ENCODE data around the gene EPHA4. TPM values are rescaled to one million over a fixed set of nuclear protein-coding genes. Genes with fewer than 3 reads are reported as not detected.
A peak's percentile ranks its signal among the peaks of the same experiment; 100 is the strongest.

EPHA4 gene
- total and polyA plus RNA-seq, 2 donors (not counting 1 experiment from before 2014, with no cell fraction given) = 10.7 to 54.9 TPM

DNA sequence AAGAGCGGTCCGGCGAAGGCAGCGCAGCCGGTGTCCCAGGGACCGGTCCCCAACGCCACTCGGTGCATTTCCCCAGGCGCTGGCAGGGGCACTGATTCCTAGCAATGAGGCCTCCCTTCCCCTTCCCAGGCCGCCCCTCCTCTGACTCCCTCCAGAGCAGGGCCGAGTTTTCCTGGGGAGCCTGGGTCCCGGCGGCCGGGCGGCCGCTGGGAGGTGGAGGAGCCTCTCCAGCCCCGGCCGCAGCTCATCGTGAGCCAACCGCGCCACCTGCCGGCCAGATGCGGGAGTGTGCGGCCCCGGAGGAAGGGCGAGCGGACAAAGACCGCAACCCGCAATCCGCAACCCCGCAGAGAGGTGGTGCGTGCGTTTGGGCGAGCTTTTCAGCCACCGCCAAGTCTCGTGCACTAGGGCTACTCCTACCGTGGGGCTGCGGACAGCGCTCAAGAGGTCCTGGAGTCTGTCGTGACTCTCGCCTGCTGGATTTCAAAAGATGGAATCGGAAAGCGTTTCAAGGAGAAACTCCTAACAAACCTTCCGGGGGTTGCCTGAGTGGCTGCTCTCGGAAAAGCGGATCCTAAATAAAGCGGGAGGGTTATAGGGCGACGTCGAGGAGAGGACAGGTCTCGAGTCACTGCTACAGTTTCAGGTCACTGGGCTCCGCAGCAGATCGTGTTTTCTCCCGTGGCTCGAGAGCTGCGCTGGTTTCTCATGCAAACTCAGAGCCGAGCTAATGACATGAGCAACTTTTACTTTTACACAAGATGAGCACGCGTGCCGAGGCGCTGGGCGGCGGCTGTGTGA lies 1.5 kb upstream of the EPHA4 start:
- Mint-ChIP-seq H3K27me3 (peaks cover 58% of the 10 kb centered on the region), H3K4me1 (peaks cover 40% of the 10 kb centered on the region), H3K9me3 (ENCODE audit: insufficient read depth) (no peaks in the 10 kb centered on the region), H3K27ac (peak overlapping the region; percentile 33), H3K4me3 (peak overlapping the region; percentile 94)
- Histone ChIP-seq H3K27ac (ENCODE audit: low read length in 2 of 2) (no peak overlapping the region), H2AFZ (ENCODE audit: insufficient read depth, low read depth, low read length, poor library complexity, severe bottlenecking) (peak overlapping the region; percentile 98), H3K4me3 (ENCODE audit: control extremely low read depth in 1 of 5, extremely low read depth in 1 of 5, insufficient read depth in 1 of 5, low read depth in 2 of 5, low read length in 4 of 5) (peak overlapping the region; percentile 57 to 97 (median 73)), H3K4me1 (ENCODE audit: control insufficient read depth in 2 of 2, insufficient read depth in 2 of 2, low read length in 2 of 2) (peaks cover 21 to 42% of the 10 kb centered on the region in 2 donors), H3K36me3 (replicated peaks in 1 of 2; ENCODE audit: control extremely low read depth in 1 of 2, control insufficient read depth in 1 of 2, extremely low read depth in 1 of 2, insufficient read depth in 2 of 2, low read length in 1 of 2) (no peaks in the 10 kb centered on the region), H3K4me2 (replicated peaks; ENCODE audit: low read depth, low read length, poor library complexity, severe bottlenecking) (peak overlapping the region; percentile 99), H4K20me1 (ENCODE audit: control insufficient read depth, insufficient read depth, low read length, poor library complexity, severe bottlenecking) (no peaks in the 10 kb centered on the region), H3K27me3 (replicated peaks in 1 of 4; ENCODE audit: control extremely low read depth in 1 of 4, control insufficient read depth in 3 of 4, insufficient read depth in 4 of 4, low read length in 3 of 4) (peaks cover 0 to 47% (median 30%) of the 10 kb centered on the region in 4 experiments), H3K9me3 (ENCODE audit: control extremely low read depth in 1 of 3, control insufficient read depth in 2 of 3, insufficient read depth in 1 of 3, low read length in 2 of 3) (no peaks in the 10 kb centered on the region), H3K79me2 (ENCODE audit: control insufficient read depth, insufficient read depth, low read length) (peaks cover 27% of the 10 kb centered on the region), H3K9ac (ENCODE audit: low read length) (peak overlapping the region; percentile 94)
- TF ChIP-seq, protein P1, sequence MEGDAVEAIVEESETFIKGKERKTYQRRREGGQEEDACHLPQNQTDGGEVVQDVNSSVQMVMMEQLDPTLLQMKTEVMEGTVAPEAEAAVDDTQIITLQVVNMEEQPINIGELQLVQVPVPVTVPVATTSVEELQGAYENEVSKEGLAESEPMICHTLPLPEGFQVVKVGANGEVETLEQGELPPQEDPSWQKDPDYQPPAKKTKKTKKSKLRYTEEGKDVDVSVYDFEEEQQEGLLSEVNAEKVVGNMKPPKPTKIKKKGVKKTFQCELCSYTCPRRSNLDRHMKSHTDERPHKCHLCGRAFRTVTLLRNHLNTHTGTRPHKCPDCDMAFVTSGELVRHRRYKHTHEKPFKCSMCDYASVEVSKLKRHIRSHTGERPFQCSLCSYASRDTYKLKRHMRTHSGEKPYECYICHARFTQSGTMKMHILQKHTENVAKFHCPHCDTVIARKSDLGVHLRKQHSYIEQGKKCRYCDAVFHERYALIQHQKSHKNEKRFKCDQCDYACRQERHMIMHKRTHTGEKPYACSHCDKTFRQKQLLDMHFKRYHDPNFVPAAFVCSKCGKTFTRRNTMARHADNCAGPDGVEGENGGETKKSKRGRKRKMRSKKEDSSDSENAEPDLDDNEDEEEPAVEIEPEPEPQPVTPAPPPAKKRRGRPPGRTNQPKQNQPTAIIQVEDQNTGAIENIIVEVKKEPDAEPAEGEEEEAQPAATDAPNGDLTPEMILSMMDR (IDR thresholded peaks at IDR 0.05) = peak; percentile 98
- no peak for TF ChIP-seq EZH2 (IDR thresholded peaks at IDR 0.05; ENCODE audit: borderline replicate concordance, insufficient read depth, low read depth, low read length, poor library complexity, severe bottlenecking)
- DNase-seq (peak; percentile 86), ATAC-seq (ENCODE audit: low read depth) (peak; percentile 48)
- intact Hi-C loops (cut with micrococcal nuclease) = loop anchor here (2.0 to 5.0 kb wide), 2 partner anchors 53 to 106 kb away; no protein-coding TSS in a partner anchor
- ChIA-PET CTCF (interaction anchor here (0.6 to 3.7 kb wide), 29 partner anchors 8 to 1840 kb away, joined by 3 to 32 read pairs (median 5); no protein-coding TSS in a partner anchor), POLR2A (interaction anchor here (2.0 kb wide), 1 partner anchor 55 kb away, joined by 5 read pairs; no protein-coding TSS in a partner anchor)
- 2% methylated on average over 60 of the region's 63 CpGs for WGBS (ENCODE audit: insufficient coverage)
